GM12878 (cell line): Measurements from ENCODE around the gene ARHGEF17. TPM values are rescaled to one million over a fixed set of nuclear protein-coding genes. Genes with fewer than 3 reads are reported as not detected.

Source experiments
- CBFB ChIP-seq: IDR thresholded peaks from 2 replicates; pipeline ENCODE4 v1.6.1; 2016; ENCODE audit warnings: antibody characterized with exemption, low read depth
- EGR1 ChIP-seq, 2 experiments: IDR thresholded peaks; 1 replicate in 1 of 2; 2 replicates in 1 of 2; pipeline ENCODE4 v1.6.1; 2011 to 2012; ENCODE audit warnings: low read depth in 2 of 2, low read length in 2 of 2, borderline replicate concordance in 1 of 2, mild to moderate bottlenecking in 1 of 2, moderate library complexity in 1 of 2
- ELK1 ChIP-seq: IDR thresholded peaks from 2 replicates; pipeline ENCODE4 v1.6.1; 2012; ENCODE audit warnings: low read depth, low read length, improper control_type of control experiment
- ETV6 ChIP-seq, 2 experiments: fragments of 450-650 bp in 1 of 2; IDR thresholded peaks in 1 of 2; conservative IDR thresholded peaks in 1 of 2; 2 replicates each; pipeline ENCODE4 v1.6.1; 2014; ENCODE audit warnings: antibody characterized with exemption in 1 of 2, borderline replicate concordance in 1 of 2, low read depth in 1 of 2, mild to moderate bottlenecking in 1 of 2, moderate library complexity in 1 of 2
- GABPA ChIP-seq: IDR thresholded peaks from 2 replicates; pipeline ENCODE4 v1.6.1; 2014; ENCODE audit warnings: antibody characterized with exemption, low read depth, mild to moderate bottlenecking, inconsistent platforms
- LARP7 ChIP-seq: fragments of 450-650 bp; IDR thresholded peaks from 2 replicates; pipeline ENCODE4 v1.6.1; 2017; ENCODE audit warnings: mild to moderate bottlenecking
- MYB ChIP-seq: fragments of 150-350 bp; IDR thresholded peaks from 2 replicates; pipeline ENCODE4 v1.6.1; 2014; ENCODE audit warnings: mild to moderate bottlenecking, low read depth, low read length, borderline replicate concordance
- RBBP5 ChIP-seq: fragments of 200-600 bp; sonication (generic); conservative IDR thresholded peaks from 2 replicates; pipeline ENCODE4 v1.6.1; 2016
- SPI1 ChIP-seq: IDR thresholded peaks from 2 replicates; pipeline ENCODE4 v1.6.1; 2011; ENCODE audit warnings: low read depth, mild to moderate bottlenecking, low read length, moderate library complexity, borderline replicate concordance; ENCODE audit not compliant: insufficient read depth
- STAT3 ChIP-seq: IDR thresholded peaks from 2 replicates; pipeline ENCODE4 v1.6.1; 2011; ENCODE audit warnings: low read depth, low read length, improper control_type of control experiment
- TCF12 ChIP-seq: IDR thresholded peaks from 2 replicates; pipeline ENCODE4 v1.6.1; 2011; ENCODE audit warnings: low read depth, mild to moderate bottlenecking, low read length
- WRNIP1 ChIP-seq: IDR thresholded peaks from 2 replicates; pipeline ENCODE4 v1.6.1; 2011; ENCODE audit warnings: low read depth, low read length, improper control_type of control experiment, borderline replicate concordance
- ZNF687 ChIP-seq: fragments of 450-650 bp; IDR thresholded peaks from 2 replicates; pipeline ENCODE4 v1.6.1; 2017; ENCODE audit warnings: mild to moderate bottlenecking, moderate library complexity
- polyA plus RNA-seq, 11 experiments: library from polyadenylated mRNA; depleted of rRNA in 4 of 11; unstranded in 6 of 11; stranded (reverse) in 5 of 11; fragments of >200 nt; fragmentation: Nextera tagmentation in 4 of 11; fragmentation: Illumina TruSeq in 1 of 11; extraction: Ambion mirVana in 4 of 11; extraction: Trizol in 1 of 11; gene quantifications; 1 replicate in 1 of 11; 2 replicates in 10 of 11; pipeline versions ENCODE4 v1.2.1 to v1.2.3, GENCODE V29; 2011 to 2016; ENCODE audit warnings: inconsistent platforms in 2 of 11, missing spikeins in 2 of 11, low read depth in 1 of 11
- total RNA-seq, 4 experiments: library from RNA; depleted of rRNA in 3 of 4; stranded (reverse); fragments of >200 nt in 3 of 4; fragmentation: Illumina TruSeq in 1 of 4; extraction: Trizol in 1 of 4; gene quantifications; 2 replicates each; pipeline versions ENCODE4 v1.2.1 to v1.2.3, GENCODE V29; 2013 to 2021

The ARHGEF17 gene
- total and polyA plus RNA-seq, 10 of the 15 experiments (the other 5 are each of a cell fraction or from before 2014, with no cell fraction given): 0.15 to 11.0 (median 1.7) TPM

GRCh38 chr11:73285721-73286120 is 22.4 kb upstream of the ARHGEF17 start (continued):
- no peak for TF ChIP-seq ELK1
- no peak for TF ChIP-seq ETV6 (conservative IDR thresholded peaks at IDR 0.05 in 1 of 2, IDR thresholded peaks at IDR 0.05 in 1 of 2; ENCODE audit: borderline replicate concordance in 1 of 2, low read depth in 1 of 2)
- no peak for TF ChIP-seq SPI1
- no peak for TF ChIP-seq CBFB
- no peak for TF ChIP-seq MYB
- TF ChIP-seq EGR1 (IDR thresholded peaks at IDR 0.05; ENCODE audit: borderline replicate concordance in 1 of 2, low read depth in 2 of 2, low read length in 2 of 2): no peak
- TF ChIP-seq LARP7: no peak
- TF ChIP-seq WRNIP1: no peak
- TF ChIP-seq GABPA: no peak
- TF ChIP-seq TCF12: no peak
- no peak for TF ChIP-seq ZNF687
- no peak for TF ChIP-seq RBBP5
- TF ChIP-seq STAT3: no peak
